Measurements from ENCODE around the gene AHSP. TPM values are rescaled to one million over a fixed set of nuclear protein-coding genes. Genes with fewer than 3 reads are reported as not detected.

Gene AHSP
- total RNA-seq, 1 donor from 2014 or later, result not detected

DNA sequence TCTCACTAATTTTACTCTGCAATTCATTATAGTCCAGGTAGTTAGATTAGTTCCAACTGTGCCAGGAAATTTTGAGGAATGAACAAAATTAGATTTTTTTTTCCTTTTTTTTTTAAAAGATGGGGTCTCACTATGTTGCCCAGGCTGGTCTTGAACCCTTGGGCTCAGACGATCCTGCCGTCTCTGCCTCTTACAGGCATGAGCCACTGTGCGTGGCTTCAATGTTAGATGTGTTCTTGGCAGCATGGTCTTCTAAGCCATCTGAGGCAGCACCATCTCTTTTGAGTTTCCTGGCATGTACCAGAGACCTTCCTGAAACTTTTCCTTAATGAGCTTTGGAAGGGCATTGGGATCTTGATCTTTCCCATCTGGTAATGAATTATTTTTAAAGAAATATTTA lies 2.6 kb upstream of the AHSP start:
- Histone ChIP-seq H3K36me3 (ENCODE audit: control insufficient read depth, insufficient read depth, low read length) (no peaks in the 10 kb centered on the region), H3K27me3 (ENCODE audit: control insufficient read depth, insufficient read depth, low read length) (peaks cover 3% of the 10 kb centered on the region), H3K4me3 (ENCODE audit: low read depth, low read length) (no peak overlapping the region)
- TF ChIP-seq, protein P1, sequence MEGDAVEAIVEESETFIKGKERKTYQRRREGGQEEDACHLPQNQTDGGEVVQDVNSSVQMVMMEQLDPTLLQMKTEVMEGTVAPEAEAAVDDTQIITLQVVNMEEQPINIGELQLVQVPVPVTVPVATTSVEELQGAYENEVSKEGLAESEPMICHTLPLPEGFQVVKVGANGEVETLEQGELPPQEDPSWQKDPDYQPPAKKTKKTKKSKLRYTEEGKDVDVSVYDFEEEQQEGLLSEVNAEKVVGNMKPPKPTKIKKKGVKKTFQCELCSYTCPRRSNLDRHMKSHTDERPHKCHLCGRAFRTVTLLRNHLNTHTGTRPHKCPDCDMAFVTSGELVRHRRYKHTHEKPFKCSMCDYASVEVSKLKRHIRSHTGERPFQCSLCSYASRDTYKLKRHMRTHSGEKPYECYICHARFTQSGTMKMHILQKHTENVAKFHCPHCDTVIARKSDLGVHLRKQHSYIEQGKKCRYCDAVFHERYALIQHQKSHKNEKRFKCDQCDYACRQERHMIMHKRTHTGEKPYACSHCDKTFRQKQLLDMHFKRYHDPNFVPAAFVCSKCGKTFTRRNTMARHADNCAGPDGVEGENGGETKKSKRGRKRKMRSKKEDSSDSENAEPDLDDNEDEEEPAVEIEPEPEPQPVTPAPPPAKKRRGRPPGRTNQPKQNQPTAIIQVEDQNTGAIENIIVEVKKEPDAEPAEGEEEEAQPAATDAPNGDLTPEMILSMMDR (IDR thresholded peaks at IDR 0.05; ENCODE audit: insufficient read depth, low read length, severe bottlenecking), result no peak
- FAIRE-seq (no peak), DNase-seq (ENCODE audit: low read depth) (no peak)

DNA sequence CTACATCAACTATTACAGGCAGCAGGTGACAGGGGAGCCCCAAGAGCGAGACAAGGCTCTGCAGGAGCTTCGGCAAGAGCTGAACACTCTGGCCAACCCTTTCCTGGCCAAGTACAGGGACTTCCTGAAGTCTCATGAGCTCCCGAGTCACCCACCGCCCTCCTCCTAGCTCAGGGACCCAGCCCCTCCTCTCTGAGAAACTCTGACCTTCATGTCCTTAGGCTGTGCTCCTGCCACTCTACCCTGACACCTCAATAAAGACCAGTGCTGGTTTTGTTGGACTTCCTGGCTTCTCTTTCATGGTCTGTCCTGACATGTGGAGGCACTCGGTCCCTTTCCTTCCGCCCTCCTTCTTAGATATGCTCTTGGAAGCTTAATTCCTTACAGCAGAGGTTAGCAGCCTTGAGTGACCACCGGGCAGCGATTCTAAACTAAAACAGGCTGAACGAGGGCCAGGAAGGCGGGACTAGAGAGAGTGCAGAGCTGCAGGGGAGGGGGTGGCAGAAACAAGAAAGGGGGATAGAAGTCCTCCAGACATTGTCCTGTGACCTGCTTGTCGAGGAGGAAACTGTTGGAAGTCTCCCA lies 915 bp downstream of the AHSP start:
- H3K27me3 ChIP-seq (ENCODE audit: control insufficient read depth, insufficient read depth, low read length), result peaks cover 3% of the 10 kb centered on the region
- TF ChIP-seq, protein P1 (IDR thresholded peaks at IDR 0.05; ENCODE audit: insufficient read depth, low read length, severe bottlenecking), result no peak
- no peak overlapping the region for H3K4me3 ChIP-seq (ENCODE audit: low read depth, low read length)

GRCh38 chr16:31529108-31529936 lies 1.6 kb downstream of the AHSP start:
- no peak for DNase-seq (ENCODE audit: low read depth)
- FAIRE-seq, result no peak
- H3K4me3 ChIP-seq (ENCODE audit: low read depth, low read length), result no peak overlapping the region
- H3K36me3 ChIP-seq (ENCODE audit: control insufficient read depth, insufficient read depth, low read length), result no peaks in the 10 kb centered on the region
- TF ChIP-seq, protein P1 (IDR thresholded peaks at IDR 0.05; ENCODE audit: insufficient read depth, low read length, severe bottlenecking), result no peak
- H3K27me3 ChIP-seq (ENCODE audit: control insufficient read depth, insufficient read depth, low read length), result peaks cover 3% of the 10 kb centered on the region

More for the DNA sequence above, 915 bp downstream of the AHSP start:
- FAIRE-seq (no peak), DNase-seq (ENCODE audit: low read depth) (no peak)
- H3K36me3 ChIP-seq (ENCODE audit: control insufficient read depth, insufficient read depth, low read length), result no peaks in the 10 kb centered on the region

DNA sequence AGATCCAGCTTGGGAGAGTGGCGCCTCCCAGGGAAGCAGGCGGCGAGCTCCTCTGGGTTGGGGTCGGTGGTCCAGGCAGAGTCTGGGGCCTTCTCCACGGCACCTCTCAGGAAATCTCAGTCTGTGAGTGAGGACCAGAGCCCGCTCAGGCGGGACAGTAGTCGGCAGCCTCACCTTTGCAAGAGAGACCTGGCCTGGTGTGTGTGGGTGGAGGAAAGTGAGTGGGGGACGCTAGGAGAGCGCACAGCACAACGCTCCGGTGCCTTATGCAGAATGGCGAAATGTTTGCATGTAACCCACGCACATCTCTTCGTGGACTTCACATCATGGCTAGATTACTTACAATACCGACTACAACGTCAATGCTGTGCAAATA lies 2.2 kb downstream of the AHSP start:
- Histone ChIP-seq H3K4me3 (ENCODE audit: low read depth, low read length) (no peak overlapping the region), H3K36me3 (ENCODE audit: control insufficient read depth, insufficient read depth, low read length) (no peaks in the 10 kb centered on the region), H3K27me3 (ENCODE audit: control insufficient read depth, insufficient read depth, low read length) (peaks cover 3% of the 10 kb centered on the region)
- no peak for FAIRE-seq
- DNase-seq (ENCODE audit: low read depth), result no peak
- TF ChIP-seq, protein P1 (IDR thresholded peaks at IDR 0.05; ENCODE audit: insufficient read depth, low read length, severe bottlenecking), result no peak

GRCh38 chr16:31530405-31530804 lies 2.7 kb downstream of the AHSP start:
- FAIRE-seq, result no peak
- Histone ChIP-seq H3K27me3 (ENCODE audit: control insufficient read depth, insufficient read depth, low read length) (peaks cover 3% of the 10 kb centered on the region), H3K4me3 (ENCODE audit: low read depth, low read length) (no peak overlapping the region), H3K36me3 (ENCODE audit: control insufficient read depth, insufficient read depth, low read length) (no peaks in the 10 kb centered on the region)
- TF ChIP-seq, protein P1 (IDR thresholded peaks at IDR 0.05; ENCODE audit: insufficient read depth, low read length, severe bottlenecking), result no peak
- DNase-seq (ENCODE audit: low read depth), result no peak
